Breast epithelium (tissue), 4 donors: ENCODE results near the gene MAT2A. TPM values are rescaled to one million over a fixed set of nuclear protein-coding genes. Genes with fewer than 3 reads are reported as not detected.
A peak's percentile ranks its signal among the peaks of the same experiment; 100 is the strongest.

Source experiments
- DNase-seq, 2 donors: peaks; one replicate each; pipeline ENCODE4 v3.0.0-alpha.2; 2019; ENCODE audit warnings: low spot score in 2 of 2
- H3K27ac ChIP-seq, 2 donors: fragments of 200-600 bp; sonication (generic) in 1 of 2; one replicate each; pipeline ENCODE4 v1.5.1; 2016 to 2019; ENCODE audit warnings: mild to moderate bottlenecking in 1 of 2
- H3K27me3 ChIP-seq, 2 donors: fragments of 200-600 bp; sonication (generic) in 1 of 2; one replicate each; pipeline versions ENCODE4 v1.5.1 to v1.6.0; 2017 to 2019; ENCODE audit warnings: control low read depth in 1 of 2, mild to moderate bottlenecking in 1 of 2
- H3K36me3 ChIP-seq: fragments of 200-600 bp; one replicate; pipeline ENCODE4 v1.5.1; 2019
- H3K4me1 ChIP-seq, 2 donors: fragments of 200-600 bp; sonication (generic); one replicate each; pipeline ENCODE4 v1.5.1; 2016 to 2019; ENCODE audit warnings: control low read depth in 1 of 2
- H3K4me3 ChIP-seq, 3 donors: fragments of 200-600 bp; sonication (generic); 1 replicate in 2 of 3; 2 replicates in 1 of 3; pipeline ENCODE4 v1.5.1; 2016 to 2019; ENCODE audit warnings: mild to moderate bottlenecking in 3 of 3, moderate library complexity in 2 of 3
- H3K9me3 ChIP-seq, 2 donors: fragments of 200-600 bp; sonication (generic) in 1 of 2; one replicate each; pipeline ENCODE4 v1.5.1; 2016 to 2019; ENCODE audit warnings: control low read depth in 1 of 2
- CTCF ChIP-seq, 3 donors: fragments of 450-650 bp; IDR thresholded peaks; one replicate each; pipeline ENCODE4 v1.5.1; 2016 to 2017; ENCODE audit warnings: antibody characterized with exemption in 3 of 3, mild to moderate bottlenecking in 3 of 3, moderate library complexity in 3 of 3
- POLR2A ChIP-seq: fragments of 450-650 bp; IDR thresholded peaks from one replicate; pipeline ENCODE4 v1.6.1; 2016; ENCODE audit warnings: antibody characterized with exemption, mild to moderate bottlenecking, moderate library complexity
- POLR2AphosphoS5 ChIP-seq, 3 donors: sonication (generic); formaldehyde crosslinking; IDR thresholded peaks; one replicate each; pipeline ENCODE4 v1.6.1; 2017; ENCODE audit warnings: antibody characterized with exemption in 3 of 3
- intact Hi-C: fragments of 100-400 bp; cut with DNase I; formaldehyde crosslinking; loops from one replicate; pipeline ENCODE4 v1.15.1; 2023; ENCODE audit warnings: low total_unique reads
- total RNA-seq, 3 donors: library from RNA; depleted of rRNA; stranded (reverse); fragments of >200 nt; gene quantifications; one replicate each; pipeline ENCODE4 v1.1.0, GENCODE V29; 2016

Gene MAT2A
- total RNA-seq, 3 donors from 2014 or later = 180 to 263 (median 236) TPM

- no peak for TF ChIP-seq POLR2AphosphoS5 (IDR thresholded peaks at IDR 0.05)
- no peak for TF ChIP-seq CTCF (IDR thresholded peaks at IDR 0.05)
- no peak for TF ChIP-seq POLR2A
- H3K27ac ChIP-seq = no peak overlapping the region
- H3K27me3 ChIP-seq = no peaks in the 10 kb centered on the region
Measured at GRCh38 chr2:85501248-85501647, 37.7 kb upstream of the MAT2A start.

GRCh38 chr2:85502720-85503119, 36.2 kb upstream of the MAT2A start:
- Histone ChIP-seq H3K27ac (no peak overlapping the region), H3K4me1 (no peaks in the 10 kb centered on the region), H3K36me3 (no peaks in the 10 kb centered on the region), H3K4me3 (no peak overlapping the region), H3K9me3 (no peaks in the 10 kb centered on the region), H3K27me3 (no peaks in the 10 kb centered on the region)
- intact Hi-C loops = no loop called here
- no peak for TF ChIP-seq POLR2AphosphoS5 (IDR thresholded peaks at IDR 0.05)
- TF ChIP-seq CTCF (IDR thresholded peaks at IDR 0.05) = no peak
- no peak for TF ChIP-seq POLR2A
- DNase-seq = no peak

More at GRCh38 chr2:85501248-85501647, 37.7 kb upstream of the MAT2A start:
- no peaks in the 10 kb centered on the region for H3K36me3 ChIP-seq
- no peak overlapping the region for H3K4me3 ChIP-seq
- no peak for DNase-seq
- no peaks in the 10 kb centered on the region for H3K4me1 ChIP-seq
- intact Hi-C loops = no loop called here
- H3K9me3 ChIP-seq = no peaks in the 10 kb centered on the region

- no peak for TF ChIP-seq POLR2AphosphoS5 (IDR thresholded peaks at IDR 0.05)
- no peak for TF ChIP-seq POLR2A
- no peak for TF ChIP-seq CTCF (IDR thresholded peaks at IDR 0.05)
- no peak for DNase-seq
- H3K27ac ChIP-seq = peak overlapping the region in 1 of 2 donors; percentile 20
- intact Hi-C loops = no loop called here
- no peaks in the 10 kb centered on the region for H3K36me3 ChIP-seq
- no peaks in the 10 kb centered on the region for H3K27me3 ChIP-seq
- H3K9me3 ChIP-seq = no peaks in the 10 kb centered on the region
- H3K4me3 ChIP-seq = no peak overlapping the region
- no peaks in the 10 kb centered on the region for H3K4me1 ChIP-seq
Measured at GRCh38 chr2:85503168-85503850, 35.7 kb upstream of the MAT2A start.

GRCh38 chr2:85503851-85504777, 34.9 kb upstream of the MAT2A start:
- Histone ChIP-seq H3K4me3 (no peak overlapping the region), H3K9me3 (no peaks in the 10 kb centered on the region), H3K27me3 (no peaks in the 10 kb centered on the region), H3K36me3 (no peaks in the 10 kb centered on the region), H3K27ac (peak overlapping the region in 1 of 2 donors; percentile 79), H3K4me1 (no peaks in the 10 kb centered on the region)
- DNase-seq = no peak
- TF ChIP-seq POLR2AphosphoS5 (IDR thresholded peaks at IDR 0.05) = no peak
- TF ChIP-seq CTCF (IDR thresholded peaks at IDR 0.05) = no peak
- TF ChIP-seq POLR2A = no peak
- intact Hi-C loops = no loop called here

- peak overlapping the region in 1 of 2 donors; percentile 79 for H3K27ac ChIP-seq
- no peak overlapping the region for H3K4me3 ChIP-seq
- H3K9me3 ChIP-seq = no peaks in the 10 kb centered on the region
- no peaks in the 10 kb centered on the region for H3K36me3 ChIP-seq
- intact Hi-C loops = no loop called here
- H3K27me3 ChIP-seq = no peaks in the 10 kb centered on the region
- peak in 1 of 2 donors; percentile 31 for DNase-seq
- TF ChIP-seq POLR2AphosphoS5 (IDR thresholded peaks at IDR 0.05) = peak in 2 of 3 donors; percentile 21 to 87
- no peak for TF ChIP-seq POLR2A
- H3K4me1 ChIP-seq = no peaks in the 10 kb centered on the region
Measured at GRCh38 chr2:85504778-85505261, 34.1 kb upstream of the MAT2A start.
